ENCODE measurements around the gene PCSK2.

The PCSK2 gene

DNA sequence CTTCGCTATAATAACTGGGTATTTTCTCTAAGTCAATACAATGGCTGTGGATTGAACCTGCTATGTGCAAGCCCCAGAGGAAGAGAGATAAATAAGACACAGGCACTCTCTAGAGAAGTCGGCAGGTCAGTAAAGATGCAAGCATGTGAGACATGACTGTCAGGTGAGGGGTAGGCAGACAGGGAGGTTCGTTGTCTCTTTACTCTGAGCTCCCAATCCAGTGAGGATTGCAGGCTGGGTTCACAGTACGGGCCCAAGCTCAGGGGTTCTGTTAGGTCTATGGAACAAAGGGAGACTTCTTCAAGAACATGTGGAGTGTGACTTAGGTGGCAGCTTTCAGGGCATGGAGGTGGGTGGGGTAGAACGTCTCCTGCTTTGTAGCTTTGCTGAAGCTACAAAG is 147.2 kb downstream of the PCSK2 start:
- DNase-seq = no peak
- in situ Hi-C loops (cut with HindIII; ENCODE audit: low pct_ligation_motif_present, low pct_unique_long_range_greater_than_20kb, low sequenced_read_pairs) = no loop called here

- no peak for DNase-seq
- in situ Hi-C loops (cut with HindIII; ENCODE audit: low pct_ligation_motif_present, low pct_unique_long_range_greater_than_20kb, low sequenced_read_pairs) = no loop called here
Observed at GRCh38 chr20:17376031-17376430, 149.2 kb downstream of the PCSK2 start.

DNA sequence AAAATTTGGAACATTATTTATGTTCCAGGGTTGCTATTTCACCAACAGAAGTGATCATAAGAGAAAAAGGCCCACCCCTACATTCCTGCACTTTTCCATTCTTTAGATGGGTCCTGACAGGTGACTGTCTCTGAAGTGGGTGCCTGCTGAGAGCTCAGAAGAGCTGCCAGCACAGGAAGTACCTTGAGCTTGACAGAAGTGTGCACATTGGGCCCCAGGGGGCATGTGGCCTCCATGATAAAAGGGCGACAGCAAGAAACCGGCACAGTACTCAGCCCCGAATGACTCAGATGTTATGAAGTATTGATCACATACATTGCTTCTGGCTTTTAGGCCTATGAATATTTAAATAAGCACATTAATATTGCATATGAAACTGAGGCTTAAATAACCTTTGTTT is 150.4 kb downstream of the PCSK2 start:
- no peak for DNase-seq
- in situ Hi-C loops (cut with HindIII; ENCODE audit: low pct_ligation_motif_present, low pct_unique_long_range_greater_than_20kb, low sequenced_read_pairs) = no loop called here

DNA sequence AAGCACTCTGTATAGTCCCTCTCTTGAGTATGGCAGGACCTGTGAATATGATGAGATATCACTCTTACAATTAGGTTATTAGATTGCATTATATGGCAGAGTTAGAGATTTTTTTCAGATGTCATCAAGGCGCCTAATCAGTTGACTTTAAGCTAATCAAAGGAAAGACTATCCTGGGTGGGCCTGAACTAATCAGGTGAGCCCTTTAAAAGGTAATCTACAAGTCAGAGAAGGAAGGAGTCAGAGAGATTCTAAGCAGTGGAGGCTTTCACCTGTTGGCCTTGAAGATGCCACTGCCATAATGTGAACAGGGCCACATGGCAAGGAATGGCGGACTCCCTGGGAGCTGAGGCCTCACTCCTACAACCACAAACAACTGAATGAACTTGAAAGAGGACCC is 152.8 kb downstream of the PCSK2 start:
- in situ Hi-C loops (cut with HindIII; ENCODE audit: low pct_ligation_motif_present, low pct_unique_long_range_greater_than_20kb, low sequenced_read_pairs) = no loop called here
- DNase-seq = no peak

DNA sequence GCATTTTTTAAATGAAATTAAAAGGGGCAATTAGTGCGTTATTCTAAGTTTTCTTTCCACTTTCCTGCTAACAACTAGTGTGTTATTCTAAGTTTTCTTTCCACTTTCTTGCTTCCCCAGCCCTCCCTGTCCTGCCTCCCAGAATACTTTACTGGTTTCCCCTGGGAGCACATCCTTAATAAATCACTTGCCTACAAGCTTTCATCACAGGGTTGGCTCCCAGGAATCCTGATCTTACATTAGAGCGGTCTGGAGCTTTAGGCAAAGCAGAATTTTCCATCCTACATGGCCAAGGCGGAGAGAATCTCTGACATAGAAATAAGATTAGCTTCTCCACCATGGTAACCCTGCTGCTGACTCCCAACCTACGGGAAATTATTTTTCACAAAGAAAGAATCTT is 154.0 kb downstream of the PCSK2 start:
- DNase-seq = no peak
- in situ Hi-C loops (cut with HindIII; ENCODE audit: low pct_ligation_motif_present, low pct_unique_long_range_greater_than_20kb, low sequenced_read_pairs) = no loop called here

- in situ Hi-C loops (cut with HindIII; ENCODE audit: low pct_ligation_motif_present, low pct_unique_long_range_greater_than_20kb, low sequenced_read_pairs) = no loop called here
- DNase-seq = no peak
Observed at GRCh38 chr20:17381724-17382123, 154.9 kb downstream of the PCSK2 start.

GRCh38 chr20:17385798-17386197 is 159.0 kb downstream of the PCSK2 start:
- in situ Hi-C loops (cut with HindIII; ENCODE audit: low pct_ligation_motif_present, low pct_unique_long_range_greater_than_20kb, low sequenced_read_pairs) = no loop called here
- DNase-seq = no peak

DNA sequence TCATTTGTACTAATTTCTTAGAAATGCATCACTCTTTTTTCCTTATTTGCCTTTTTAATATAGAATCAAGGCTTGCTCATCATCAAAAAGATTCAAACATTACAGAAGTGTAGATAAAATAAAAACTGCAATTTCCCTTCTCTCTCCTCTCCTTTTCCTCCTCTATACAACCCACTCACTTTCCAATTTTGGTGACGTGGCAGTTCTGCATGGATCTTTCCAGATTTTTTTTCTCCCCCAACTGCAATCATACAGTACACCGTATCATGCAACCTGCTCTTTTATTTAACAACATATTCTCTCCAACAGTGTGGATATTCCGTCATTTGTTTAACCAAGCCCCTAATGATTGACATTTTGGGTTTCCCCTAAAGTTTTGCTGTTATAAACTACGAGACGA is 163.8 kb downstream of the PCSK2 start:
- in situ Hi-C loops (cut with HindIII; ENCODE audit: low pct_ligation_motif_present, low pct_unique_long_range_greater_than_20kb, low sequenced_read_pairs) = no loop called here
- no peak for DNase-seq

GRCh38 chr20:17391127-17391771 is 164.4 kb downstream of the PCSK2 start:
- no peak for DNase-seq
- in situ Hi-C loops (cut with HindIII; ENCODE audit: low pct_ligation_motif_present, low pct_unique_long_range_greater_than_20kb, low sequenced_read_pairs) = no loop called here

DNA sequence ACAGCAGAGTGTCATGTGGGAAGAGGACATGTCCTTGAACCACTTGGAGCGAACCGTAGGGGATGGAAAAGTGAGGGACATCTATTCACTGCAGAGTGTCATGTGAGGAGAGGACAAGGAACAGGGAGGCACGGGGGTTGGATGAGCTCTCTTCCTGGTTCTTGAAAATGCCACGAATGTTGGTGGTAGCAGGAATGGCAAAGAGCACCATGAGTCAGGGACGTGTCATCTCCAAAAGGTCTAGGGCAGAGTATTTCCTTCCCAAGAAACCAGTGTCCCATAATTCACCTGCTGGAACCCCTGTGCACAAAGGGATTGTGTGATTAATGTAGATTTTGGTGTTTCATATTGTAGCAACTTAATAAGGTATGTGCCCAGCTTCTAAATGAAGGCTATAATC is 167.6 kb downstream of the PCSK2 start:
- in situ Hi-C loops (cut with HindIII; ENCODE audit: low pct_ligation_motif_present, low pct_unique_long_range_greater_than_20kb, low sequenced_read_pairs) = no loop called here
- DNase-seq = no peak

GRCh38 chr20:17395729-17396128 is 168.9 kb downstream of the PCSK2 start:
- in situ Hi-C loops (cut with HindIII; ENCODE audit: low pct_ligation_motif_present, low pct_unique_long_range_greater_than_20kb, low sequenced_read_pairs) = no loop called here
- DNase-seq = no peak

GRCh38 chr20:17399303-17399985 is 172.6 kb downstream of the PCSK2 start:
- in situ Hi-C loops (cut with HindIII; ENCODE audit: low pct_ligation_motif_present, low pct_unique_long_range_greater_than_20kb, low sequenced_read_pairs) = no loop called here
- DNase-seq = no peak

- in situ Hi-C loops (cut with HindIII; ENCODE audit: low pct_ligation_motif_present, low pct_unique_long_range_greater_than_20kb, low sequenced_read_pairs) = loop anchor here (25.0 kb wide), 1 partner anchor 591 kb away; no protein-coding TSS in a partner anchor
- DNase-seq = peak; percentile 6
Observed at GRCh38 chr20:17403461-17403860, 176.6 kb downstream of the PCSK2 start.

DNA sequence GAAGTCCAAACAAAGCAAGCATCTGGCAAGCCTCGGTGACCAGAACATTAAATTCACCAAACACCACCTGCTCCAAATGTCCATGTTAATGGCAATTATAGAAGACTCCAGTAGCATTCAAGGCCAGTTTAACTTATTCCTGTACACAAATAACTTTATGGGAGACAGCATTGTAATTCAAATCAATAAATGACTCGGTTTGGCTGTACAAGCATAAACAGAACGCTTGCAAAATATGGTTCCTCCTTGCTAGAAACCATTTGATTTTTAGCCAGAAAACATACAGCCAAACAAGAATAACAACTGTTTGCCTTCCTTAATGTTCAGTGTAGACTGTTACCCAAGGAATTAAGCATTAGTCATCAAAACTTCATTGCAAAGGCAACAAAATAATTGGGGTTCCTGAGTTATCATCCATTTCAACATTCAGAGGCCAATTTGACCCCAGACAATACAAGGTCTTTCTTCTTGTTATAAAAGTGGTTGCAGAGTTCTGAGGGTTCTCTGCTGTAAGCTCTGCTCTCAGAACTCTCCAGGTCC is 179.3 kb downstream of the PCSK2 start:
- in situ Hi-C loops (cut with HindIII; ENCODE audit: low pct_ligation_motif_present, low pct_unique_long_range_greater_than_20kb, low sequenced_read_pairs) = loop anchor here (25.0 kb wide), 1 partner anchor 594 kb away; no protein-coding TSS in a partner anchor
- no peak for DNase-seq

DNA sequence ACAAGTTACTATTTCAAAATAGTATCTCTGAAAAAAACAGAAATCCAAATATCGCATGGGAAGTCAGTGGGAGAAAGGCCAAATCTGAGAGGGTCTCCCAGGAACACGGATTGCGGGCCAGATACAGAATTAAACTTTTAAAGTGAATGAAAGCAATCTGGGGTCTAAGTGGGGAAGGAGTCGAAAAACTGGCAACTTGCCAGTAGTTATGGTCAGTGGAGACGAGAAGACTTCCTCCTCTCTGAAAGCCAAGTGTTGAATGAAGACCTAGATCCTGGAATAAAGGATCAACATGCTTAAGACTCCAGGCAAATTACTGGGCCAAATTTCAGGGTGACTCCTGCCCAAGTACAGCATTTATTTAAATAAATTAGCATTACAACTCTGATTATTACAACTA is 180.7 kb downstream of the PCSK2 start:
- no peak for DNase-seq
- in situ Hi-C loops (cut with HindIII; ENCODE audit: low pct_ligation_motif_present, low pct_unique_long_range_greater_than_20kb, low sequenced_read_pairs) = loop anchor here (25.0 kb wide), 1 partner anchor 595 kb away; no protein-coding TSS in a partner anchor

DNA sequence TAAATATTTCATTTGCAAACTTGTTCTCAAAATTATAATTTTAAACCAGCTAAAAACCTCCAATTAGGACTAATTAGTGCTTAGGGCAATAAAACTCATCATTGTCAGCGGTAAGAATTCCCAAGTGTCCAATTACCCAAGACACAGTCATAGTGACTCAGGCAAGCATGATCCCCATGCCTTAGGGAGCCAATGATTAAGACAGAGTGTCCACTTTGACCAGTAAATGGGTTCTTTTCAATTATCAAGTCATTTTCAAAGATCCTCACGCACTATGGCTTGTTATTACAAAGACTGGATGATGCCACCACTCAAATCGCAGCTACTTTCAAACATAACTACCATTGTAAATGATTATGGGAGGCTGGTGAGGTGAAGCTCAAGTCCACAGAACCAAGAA is 190.4 kb downstream of the PCSK2 start:
- in situ Hi-C loops (cut with HindIII; ENCODE audit: low pct_ligation_motif_present, low pct_unique_long_range_greater_than_20kb, low sequenced_read_pairs) = loop anchor here (25.0 kb wide), 1 partner anchor 605 kb away; no protein-coding TSS in a partner anchor

GRCh38 chr20:17418737-17419136 is 191.9 kb downstream of the PCSK2 start:
- no peak for DNase-seq
- in situ Hi-C loops (cut with HindIII; ENCODE audit: low pct_ligation_motif_present, low pct_unique_long_range_greater_than_20kb, low sequenced_read_pairs) = loop anchor here (25.0 kb wide), 1 partner anchor 606 kb away; no protein-coding TSS in a partner anchor

More for the DNA sequence above, 190.4 kb downstream of the PCSK2 start:
- DNase-seq = no peak

- in situ Hi-C loops (cut with HindIII; ENCODE audit: low pct_ligation_motif_present, low pct_unique_long_range_greater_than_20kb, low sequenced_read_pairs) = loop anchor here (25.0 kb wide), 1 partner anchor 607 kb away; no protein-coding TSS in a partner anchor
- no peak for DNase-seq
Observed at GRCh38 chr20:17419479-17420041, 192.7 kb downstream of the PCSK2 start.

DNA sequence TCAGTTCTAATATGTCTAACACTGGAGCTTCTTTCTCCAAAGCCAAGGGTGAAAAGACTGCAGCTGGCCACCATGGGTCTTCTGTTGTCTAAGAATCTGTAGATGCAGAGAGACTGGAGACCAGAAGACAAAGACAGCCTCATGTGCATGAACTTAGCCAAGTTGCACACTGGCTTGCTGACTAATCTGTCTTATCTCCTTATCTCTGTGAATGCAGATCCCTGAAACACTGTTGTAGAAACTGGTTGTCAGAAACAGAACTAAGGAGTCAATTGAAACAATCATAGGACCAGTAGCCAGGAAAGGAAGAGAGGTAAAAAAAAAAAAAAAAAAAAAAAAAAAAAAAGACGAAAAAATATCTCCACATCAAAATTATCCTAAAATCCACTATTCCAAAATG is 194.7 kb downstream of the PCSK2 start:
- in situ Hi-C loops (cut with HindIII; ENCODE audit: low pct_ligation_motif_present, low pct_unique_long_range_greater_than_20kb, low sequenced_read_pairs) = loop anchor here (25.0 kb wide), 1 partner anchor 609 kb away; no protein-coding TSS in a partner anchor
- DNase-seq = no peak
